Uterus (tissue), 4 donors: ENCODE results near the gene NAT14. TPM values are rescaled to one million over a fixed set of nuclear protein-coding genes. Genes with fewer than 3 reads are reported as not detected.

ENCODE experiments used
- DNase-seq, 2 donors: peaks; one replicate each; pipeline ENCODE4 v3.0.0-alpha.2; 2019 to 2020
- H3K27ac ChIP-seq, 2 donors: fragments of 200-600 bp; sonication (generic); 1 replicate in 1 of 2; 2 replicates in 1 of 2; pipeline ENCODE4 v1.5.1; 2016 to 2018
- H3K27me3 ChIP-seq, 2 donors: fragments of 200-600 bp; sonication (generic); one replicate each; pipeline ENCODE4 v1.5.1; 2018 to 2019; ENCODE audit warnings: control low read depth in 1 of 2
- H3K36me3 ChIP-seq, 2 donors: fragments of 200-600 bp; sonication (generic); one replicate each; pipeline ENCODE4 v1.5.1; 2019; ENCODE audit warnings: control low read depth in 1 of 2
- H3K4me1 ChIP-seq, 2 donors: fragments of 200-600 bp; sonication (generic); one replicate each; pipeline ENCODE4 v1.5.1; 2018 to 2019; ENCODE audit warnings: control low read depth in 1 of 2
- H3K4me3 ChIP-seq, 2 donors: fragments of 200-600 bp; sonication (generic); 1 replicate in 1 of 2; 2 replicates in 1 of 2; pipeline ENCODE4 v1.5.1; 2018 to 2019; ENCODE audit warnings: mild to moderate bottlenecking in 1 of 2
- H3K9me3 ChIP-seq, 2 donors: fragments of 200-600 bp; sonication (generic); one replicate each; pipeline ENCODE4 v1.5.1; 2019; ENCODE audit warnings: control low read depth in 1 of 2
- POLR2A ChIP-seq, 2 donors: fragments of 450-650 bp; IDR thresholded peaks; one replicate each; pipeline ENCODE4 v1.6.1; 2016; ENCODE audit warnings: antibody characterized with exemption in 2 of 2, mild to moderate bottlenecking in 1 of 2, moderate library complexity in 1 of 2
- intact Hi-C: fragments of 100-400 bp; cut with DNase I; formaldehyde crosslinking; loops from one replicate; pipeline ENCODE4 v1.15.1; 2023; ENCODE audit warnings: low total_unique reads
- total RNA-seq, 4 donors: library from RNA; depleted of rRNA in 3 of 4; stranded (reverse); fragments of >200 nt in 3 of 4; gene quantifications; one replicate each; pipeline versions ENCODE4 v1.1.0 to v1.2.4, GENCODE V29; 2014 to 2023
- TF ChIP-seq, protein P1 (sequence below), 4 experiments: fragments of 200-600 bp in 2 of 4; fragments of 450-650 bp in 2 of 4; sonication (generic) in 2 of 4; IDR thresholded peaks; one replicate each; pipeline ENCODE4 v1.5.1; 2016 to 2019; ENCODE audit warnings: antibody characterized with exemption in 4 of 4, mild to moderate bottlenecking in 2 of 4, moderate library complexity in 1 of 4
- donor health status: DM: yes; HTN: yes; CAD: no.

Gene NAT14
- total RNA-seq, 4 donors from 2014 or later: 16.8 to 44.3 (median 19.6) TPM

DNA sequence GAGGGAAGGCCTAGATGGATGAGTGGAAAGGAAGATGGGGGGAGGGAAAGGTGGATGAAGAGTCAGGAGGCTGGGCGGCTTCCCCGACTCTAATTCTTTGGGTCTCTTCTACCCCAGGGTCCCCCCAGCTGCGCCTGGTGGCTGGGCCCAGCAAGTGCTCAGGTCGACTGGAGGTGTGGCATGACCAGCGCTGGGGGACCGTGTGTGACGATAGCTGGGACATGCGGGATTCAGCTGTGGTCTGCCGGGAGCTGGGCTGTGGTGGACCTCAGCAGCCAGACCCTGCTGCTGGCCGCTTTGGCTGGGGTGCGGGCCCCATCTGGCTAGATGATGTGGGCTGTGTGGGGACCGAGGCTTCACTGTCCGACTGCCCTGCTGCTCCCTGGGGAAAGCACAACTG lies 12.8 kb downstream of the NAT14 start:
- no peak for DNase-seq
- H3K27me3 ChIP-seq: no peaks in the 10 kb centered on the region
- no peaks in the 10 kb centered on the region for H3K36me3 ChIP-seq
- no peak overlapping the region for H3K4me3 ChIP-seq
- no peak overlapping the region for H3K27ac ChIP-seq
- H3K4me1 ChIP-seq: no peaks in the 10 kb centered on the region
- H3K9me3 ChIP-seq: no peaks in the 10 kb centered on the region
- intact Hi-C loops: no loop called here
- no peak for TF ChIP-seq POLR2A (IDR thresholded peaks at IDR 0.05)

DNA sequence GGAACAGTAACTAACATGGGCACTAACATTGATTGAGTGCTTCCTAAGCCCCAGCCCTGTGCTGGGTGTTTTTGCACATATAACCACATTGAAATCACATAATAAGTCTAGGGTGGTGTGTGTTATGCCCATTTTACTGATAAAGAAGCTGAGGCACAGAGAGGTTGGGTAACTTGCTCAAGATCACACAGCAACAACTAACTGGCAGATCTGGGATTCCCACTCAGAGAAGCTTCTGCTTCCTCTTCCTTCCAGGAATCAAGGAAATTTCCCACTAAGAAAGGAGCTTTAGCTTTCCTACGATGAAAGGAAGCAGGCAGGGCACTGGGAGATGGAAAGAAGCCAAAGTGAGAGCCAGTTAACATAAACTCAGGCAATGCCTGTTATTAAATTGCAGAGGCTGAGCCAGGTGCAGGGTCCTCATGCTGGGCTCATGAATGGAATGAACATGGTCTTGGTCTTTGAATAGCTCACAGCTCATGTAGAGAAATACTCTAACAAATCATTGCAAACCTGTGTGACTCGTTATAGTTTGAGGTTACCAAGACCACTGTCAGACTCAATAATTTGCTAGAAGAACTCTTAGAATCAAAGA lies 13.4 kb downstream of the NAT14 start:
- Histone ChIP-seq H3K4me3 (no peak overlapping the region), H3K9me3 (no peaks in the 10 kb centered on the region), H3K36me3 (no peaks in the 10 kb centered on the region), H3K27ac (no peak overlapping the region), H3K27me3 (no peaks in the 10 kb centered on the region), H3K4me1 (peaks cover 0 to under 1% of the 10 kb centered on the region in 2 donors)
- intact Hi-C loops: no loop called here
- no peak for TF ChIP-seq POLR2A (IDR thresholded peaks at IDR 0.05)
- TF ChIP-seq, protein P1, sequence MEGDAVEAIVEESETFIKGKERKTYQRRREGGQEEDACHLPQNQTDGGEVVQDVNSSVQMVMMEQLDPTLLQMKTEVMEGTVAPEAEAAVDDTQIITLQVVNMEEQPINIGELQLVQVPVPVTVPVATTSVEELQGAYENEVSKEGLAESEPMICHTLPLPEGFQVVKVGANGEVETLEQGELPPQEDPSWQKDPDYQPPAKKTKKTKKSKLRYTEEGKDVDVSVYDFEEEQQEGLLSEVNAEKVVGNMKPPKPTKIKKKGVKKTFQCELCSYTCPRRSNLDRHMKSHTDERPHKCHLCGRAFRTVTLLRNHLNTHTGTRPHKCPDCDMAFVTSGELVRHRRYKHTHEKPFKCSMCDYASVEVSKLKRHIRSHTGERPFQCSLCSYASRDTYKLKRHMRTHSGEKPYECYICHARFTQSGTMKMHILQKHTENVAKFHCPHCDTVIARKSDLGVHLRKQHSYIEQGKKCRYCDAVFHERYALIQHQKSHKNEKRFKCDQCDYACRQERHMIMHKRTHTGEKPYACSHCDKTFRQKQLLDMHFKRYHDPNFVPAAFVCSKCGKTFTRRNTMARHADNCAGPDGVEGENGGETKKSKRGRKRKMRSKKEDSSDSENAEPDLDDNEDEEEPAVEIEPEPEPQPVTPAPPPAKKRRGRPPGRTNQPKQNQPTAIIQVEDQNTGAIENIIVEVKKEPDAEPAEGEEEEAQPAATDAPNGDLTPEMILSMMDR (IDR thresholded peaks at IDR 0.05): no peak
- no peak for DNase-seq

DNA sequence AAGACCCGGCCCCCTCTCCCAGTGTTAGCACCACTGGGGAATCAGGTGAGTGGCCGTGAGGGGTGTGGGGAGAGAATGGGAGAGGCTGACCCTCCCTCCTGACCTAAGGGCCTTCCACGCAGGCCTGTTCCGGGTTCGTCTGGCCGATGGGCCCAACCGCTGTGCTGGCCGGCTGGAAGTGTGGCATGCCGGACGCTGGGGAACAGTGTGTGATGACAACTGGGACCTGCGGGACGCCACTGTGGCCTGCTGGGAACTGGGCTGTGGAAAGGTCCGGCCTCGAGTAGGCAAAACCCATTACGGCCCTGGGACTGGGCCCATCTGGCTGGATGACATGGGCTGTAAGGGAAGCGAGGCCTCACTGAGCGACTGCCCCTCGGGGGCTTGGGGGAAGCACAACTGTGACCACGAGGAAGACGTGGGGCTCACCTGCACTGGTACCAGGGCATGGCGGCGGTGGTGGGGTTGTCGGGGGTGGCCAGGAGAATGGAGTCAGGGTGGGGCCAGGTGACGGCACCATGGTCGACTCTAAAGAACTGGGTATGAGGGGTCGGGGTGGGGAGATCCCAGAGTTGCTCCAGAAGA lies 15.5 kb downstream of the NAT14 start:
- intact Hi-C loops: loop anchor here (5.0 kb wide), 1 partner anchor 33 kb away; no protein-coding TSS in a partner anchor
- DNase-seq: no peak

DNA sequence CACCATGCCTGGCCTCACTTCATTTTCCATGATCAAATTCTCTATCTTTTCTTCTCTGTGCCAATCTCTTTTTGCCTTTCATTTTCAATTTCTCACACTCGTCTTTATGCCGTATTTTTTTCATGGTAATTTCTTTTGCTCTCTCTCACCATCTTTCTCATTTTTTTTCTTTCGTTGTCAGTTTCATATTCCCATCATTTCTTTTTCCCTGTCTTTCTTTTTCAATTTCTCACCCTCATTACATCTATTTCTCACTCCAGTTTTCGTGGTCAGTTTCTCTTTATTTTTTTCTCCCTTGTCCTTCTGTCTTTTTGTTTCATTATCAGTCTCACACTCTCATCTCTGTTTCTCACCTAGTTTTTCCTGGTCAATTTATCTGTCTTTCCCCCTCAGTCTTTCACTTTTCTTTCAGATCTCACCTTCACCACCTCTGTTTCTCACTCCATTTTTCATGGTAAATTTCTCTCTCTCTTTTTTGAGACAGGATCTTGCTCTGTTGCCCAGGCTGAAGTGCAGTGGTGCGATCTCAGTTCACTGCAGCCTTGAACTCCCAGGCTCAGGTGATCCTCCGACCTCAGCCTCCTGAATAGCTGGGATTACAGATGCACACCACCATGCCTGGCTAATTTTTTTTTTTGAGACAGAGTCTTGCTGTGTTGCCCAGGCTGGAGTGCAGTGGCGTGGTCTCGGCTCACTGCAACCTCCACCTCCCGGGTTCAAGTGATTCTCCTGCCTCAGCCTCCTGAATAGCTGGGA lies 17.4 kb downstream of the NAT14 start:
- Histone ChIP-seq H3K4me1 (peaks cover 0 to 7% of the 10 kb centered on the region in 2 donors), H3K27me3 (no peaks in the 10 kb centered on the region), H3K27ac (no peak overlapping the region), H3K4me3 (no peak overlapping the region), H3K9me3 (no peaks in the 10 kb centered on the region), H3K36me3 (no peaks in the 10 kb centered on the region)
- intact Hi-C loops: loop anchor here (5.0 kb wide), 1 partner anchor 35 kb away; no protein-coding TSS in a partner anchor
- DNase-seq: no peak
- TF ChIP-seq POLR2A (IDR thresholded peaks at IDR 0.05): no peak
- TF ChIP-seq, protein P1 (IDR thresholded peaks at IDR 0.05): no peak

More for the DNA sequence above, 15.5 kb downstream of the NAT14 start:
- TF ChIP-seq POLR2A (IDR thresholded peaks at IDR 0.05): no peak
- TF ChIP-seq, protein P1 (IDR thresholded peaks at IDR 0.05): no peak
- Histone ChIP-seq H3K27ac (no peak overlapping the region), H3K36me3 (no peaks in the 10 kb centered on the region), H3K9me3 (no peaks in the 10 kb centered on the region), H3K4me1 (peaks cover 0 to 7% of the 10 kb centered on the region in 2 donors), H3K27me3 (no peaks in the 10 kb centered on the region), H3K4me3 (no peak overlapping the region)

DNA sequence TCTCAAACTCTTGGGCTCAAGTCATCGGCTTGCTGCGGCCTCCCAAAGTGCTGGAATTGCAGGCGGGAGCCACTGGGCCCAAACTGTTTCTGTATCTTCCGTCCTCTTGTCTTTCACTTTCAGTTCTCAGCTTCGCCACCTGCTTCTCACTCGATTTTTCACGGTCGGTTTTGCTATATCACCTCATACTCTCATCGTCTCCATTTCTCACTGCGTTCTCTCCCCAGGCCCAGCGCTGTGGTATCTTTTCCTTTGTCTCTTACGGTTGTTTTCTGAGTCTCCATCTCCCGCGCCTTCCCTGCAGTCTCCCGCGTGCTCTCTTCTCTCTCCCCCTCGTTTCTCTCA lies 18.1 kb downstream of the NAT14 start:
- intact Hi-C loops: loop anchor here (5.0 kb wide), 1 partner anchor 36 kb away; no protein-coding TSS in a partner anchor
- no peaks in the 10 kb centered on the region for H3K36me3 ChIP-seq
- TF ChIP-seq POLR2A (IDR thresholded peaks at IDR 0.05): no peak
- TF ChIP-seq, protein P1 (IDR thresholded peaks at IDR 0.05): no peak
- DNase-seq: no peak
- no peaks in the 10 kb centered on the region for H3K27me3 ChIP-seq
- peaks cover 0 to 7% of the 10 kb centered on the region in 2 donors for H3K4me1 ChIP-seq
- H3K4me3 ChIP-seq: no peak overlapping the region
- H3K9me3 ChIP-seq: no peaks in the 10 kb centered on the region
- H3K27ac ChIP-seq: peak overlapping the region in 1 of 2 donors; percentile 66
